GM19351 (cell line): Measurements from ENCODE around the gene GPR141.
"Not testable (repeated sequence)": the region's sequence is repeated elsewhere in the genome, so short reads cannot be mapped to it uniquely, and the experiment has no call there.

Experiments
- ATAC-seq: cut with Tn5 transposase; IDR thresholded peaks from one replicate; pipeline ENCODE4 v1.9.1; 2021; ENCODE audit warnings: mild to moderate bottlenecking, moderate library complexity; ENCODE audit not compliant: unreplicated experiment

Gene GPR141

DNA sequence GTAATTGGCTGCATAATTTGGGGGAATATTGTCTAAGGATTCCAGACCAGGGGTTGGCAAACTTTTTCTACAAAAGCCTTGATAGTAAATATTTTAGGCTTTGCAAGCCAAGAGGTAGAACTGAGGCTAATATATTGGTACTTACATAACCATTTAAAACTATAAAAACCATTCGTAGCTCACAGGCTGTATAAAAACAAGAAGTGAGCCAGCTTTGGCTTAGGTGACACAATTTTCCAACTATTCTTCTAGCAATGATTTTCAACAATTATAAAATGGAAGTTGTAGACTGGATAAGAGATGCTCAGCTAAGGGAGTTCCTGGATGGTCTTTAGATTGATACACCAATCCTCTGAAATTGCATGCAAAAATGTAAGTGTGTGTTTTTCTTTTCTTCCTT lies 1.4 kb downstream of the GPR141 start:
- no peak for ATAC-seq

DNA sequence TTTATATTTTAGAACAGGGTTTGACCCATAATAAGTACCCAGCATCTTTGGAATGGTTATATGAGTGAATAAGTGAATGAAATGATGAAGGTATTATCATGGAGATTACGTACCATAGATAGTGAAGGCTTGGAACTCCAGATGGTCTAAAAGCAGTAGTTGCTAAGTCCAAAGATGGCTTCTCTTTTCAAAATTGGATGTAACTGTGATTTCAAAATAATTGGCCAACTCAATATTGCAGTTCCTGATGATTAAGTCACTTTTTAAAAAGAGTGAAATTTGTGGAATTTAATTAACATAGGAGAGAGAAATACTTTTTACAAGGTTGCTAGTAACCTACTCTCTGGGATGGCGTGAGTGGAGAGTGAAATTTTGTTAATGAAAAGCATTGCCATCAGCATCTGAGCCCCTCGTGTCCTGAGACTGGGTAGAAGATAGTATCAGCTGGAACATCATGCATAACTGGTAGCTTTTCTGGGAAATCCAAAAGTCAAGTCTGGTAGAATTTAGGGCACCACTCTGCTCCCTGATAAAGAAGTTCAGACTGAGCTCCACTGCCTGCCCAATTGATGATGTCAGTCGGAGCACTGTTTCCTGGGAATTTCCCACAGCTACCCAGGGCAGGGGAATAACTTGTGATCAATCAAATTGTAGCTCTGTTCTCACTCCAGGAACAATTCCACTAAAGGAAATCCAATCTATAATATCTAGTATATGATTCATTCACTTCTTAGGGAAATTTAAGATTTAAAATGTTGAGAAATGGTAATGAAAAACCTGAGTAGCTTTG lies 3.2 kb downstream of the GPR141 start:
- ATAC-seq = no peak

DNA sequence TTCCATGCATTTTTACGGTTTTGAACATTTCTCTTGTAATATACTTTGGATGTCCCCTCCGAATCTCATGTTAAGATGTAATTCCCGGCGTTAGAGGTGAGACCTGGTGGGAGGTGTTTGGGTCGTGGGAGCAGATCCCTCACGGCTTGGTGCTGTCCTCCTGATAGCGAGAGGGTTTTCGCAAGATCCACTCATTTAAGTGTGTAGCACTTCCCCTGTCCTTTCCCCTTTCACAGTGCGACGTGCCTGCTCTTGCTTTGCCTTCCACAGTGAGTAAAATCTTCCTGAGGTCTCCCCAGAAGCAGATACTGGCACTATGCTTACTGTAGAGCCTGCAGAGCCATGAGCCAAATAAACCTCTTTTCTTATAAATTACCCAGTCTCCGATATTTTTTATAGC lies 6.6 kb downstream of the GPR141 start:
- no peak for ATAC-seq

DNA sequence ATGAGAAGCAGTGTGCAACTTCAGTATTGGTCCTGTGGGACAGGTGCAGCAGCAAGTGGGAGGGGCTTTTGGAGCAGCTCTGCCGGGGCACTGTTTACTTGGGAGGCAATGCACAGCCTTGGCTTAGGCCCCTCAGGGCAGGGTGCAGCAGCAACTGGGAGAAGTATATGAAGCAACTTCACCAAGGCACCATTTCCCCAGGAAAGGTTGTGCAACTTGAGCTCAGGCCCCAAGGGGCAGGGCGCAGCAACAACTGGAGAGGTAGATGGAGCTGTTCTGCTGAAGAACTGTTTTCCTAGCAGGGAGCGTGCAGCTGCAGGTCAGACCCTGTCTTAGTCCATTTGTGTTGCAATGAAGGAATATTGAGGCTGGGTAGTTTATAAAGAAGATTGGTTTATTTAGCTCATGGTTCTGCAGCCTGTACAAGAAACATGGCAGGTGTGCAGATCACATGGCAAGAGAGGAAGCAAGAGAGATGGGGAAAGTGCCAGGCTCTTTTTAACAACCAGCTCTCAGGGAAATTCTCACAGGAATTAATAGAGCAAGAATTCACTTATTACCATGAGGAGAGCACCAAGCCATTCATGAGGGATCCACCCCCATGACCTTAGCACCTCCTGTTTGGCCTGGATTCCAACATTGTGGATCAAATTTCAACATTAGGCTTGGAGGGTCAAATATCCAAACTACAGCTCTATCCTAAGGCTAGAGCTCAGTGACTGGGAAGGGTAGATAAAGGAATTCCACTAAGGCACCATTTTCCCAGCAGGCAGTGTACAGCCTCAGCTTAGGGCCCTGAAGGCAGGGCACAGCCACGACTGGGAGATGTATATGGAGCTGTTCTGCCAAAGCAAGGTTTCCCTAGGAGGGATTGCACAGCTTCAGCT lies 10.9 kb downstream of the GPR141 start:
- ATAC-seq = no peak

DNA sequence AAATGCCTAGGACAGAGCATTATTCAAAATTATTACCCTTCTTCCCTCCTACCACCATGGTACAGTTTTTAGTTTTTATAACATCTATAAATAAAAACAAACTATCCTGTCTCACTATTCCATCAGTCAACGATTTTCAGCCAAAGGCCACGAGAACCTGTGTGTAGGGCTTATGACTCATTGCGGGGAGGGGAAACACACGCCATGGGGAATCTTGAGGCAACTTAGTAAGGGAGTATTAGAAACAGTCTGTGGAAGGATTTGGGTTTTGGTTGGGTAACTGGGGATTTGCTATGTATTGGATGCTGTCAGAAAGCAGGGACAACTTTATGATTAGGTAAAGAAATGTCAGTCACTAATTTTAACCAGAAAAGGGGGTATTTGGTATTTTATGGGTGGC lies 14.7 kb downstream of the GPR141 start:
- ATAC-seq = no peak

DNA sequence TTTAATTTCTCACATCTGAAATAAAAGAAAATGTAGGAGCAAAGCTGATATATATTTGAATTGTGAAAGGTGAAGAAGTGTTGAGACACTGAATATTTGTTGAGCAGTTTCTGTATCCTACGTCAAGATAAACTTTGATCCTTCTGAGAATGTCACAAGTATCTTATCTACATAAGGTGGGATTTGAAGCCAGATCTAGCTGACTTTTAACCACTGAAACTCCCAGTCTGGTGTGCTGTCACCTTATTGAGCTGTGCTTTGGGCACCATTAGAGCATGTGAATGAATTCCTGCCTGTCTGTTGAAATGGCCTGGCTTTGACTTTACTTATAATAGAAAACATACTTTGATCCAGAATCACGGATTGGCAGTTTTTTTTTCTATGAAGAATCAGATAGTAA lies 15.2 kb downstream of the GPR141 start:
- ATAC-seq = no peak

DNA sequence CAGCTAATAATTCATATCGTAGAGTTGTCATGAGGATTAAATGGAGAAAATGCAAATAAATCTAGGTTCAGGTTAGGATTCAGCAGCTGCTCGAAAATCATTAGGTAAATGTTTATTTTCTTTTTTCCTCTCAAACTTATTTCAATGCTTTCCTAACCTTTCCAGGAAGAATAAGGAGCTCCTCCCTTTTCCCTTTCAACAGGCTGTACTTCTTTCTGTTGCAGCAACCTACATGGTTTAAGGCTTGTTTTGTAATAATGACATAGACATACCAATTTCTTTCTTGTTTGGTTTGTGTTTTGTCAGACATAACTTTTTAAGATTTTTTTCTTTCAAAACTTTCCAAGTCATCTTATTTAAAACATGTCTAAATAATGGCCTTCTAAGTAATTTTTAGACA lies 18.2 kb downstream of the GPR141 start:
- no peak for ATAC-seq

DNA sequence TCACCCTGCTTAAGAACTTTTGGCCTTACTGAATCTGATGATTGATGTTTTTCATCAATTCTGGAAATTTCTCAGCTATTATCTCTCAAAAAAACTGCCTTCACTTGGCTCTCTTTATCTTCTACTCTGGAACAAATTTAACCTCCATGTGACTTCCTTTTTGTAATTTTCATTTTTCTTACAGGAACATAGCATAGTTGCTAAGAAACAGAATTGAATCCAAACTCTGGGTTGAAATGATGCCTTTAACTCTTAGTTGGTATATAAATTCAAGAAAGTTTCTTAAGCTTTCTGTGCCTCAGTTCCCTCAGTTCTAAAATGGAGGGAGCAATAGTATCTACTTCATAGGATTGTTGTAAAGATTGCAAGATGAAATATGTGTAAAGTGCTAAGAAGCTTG lies 19.8 kb downstream of the GPR141 start:
- no peak for ATAC-seq

DNA sequence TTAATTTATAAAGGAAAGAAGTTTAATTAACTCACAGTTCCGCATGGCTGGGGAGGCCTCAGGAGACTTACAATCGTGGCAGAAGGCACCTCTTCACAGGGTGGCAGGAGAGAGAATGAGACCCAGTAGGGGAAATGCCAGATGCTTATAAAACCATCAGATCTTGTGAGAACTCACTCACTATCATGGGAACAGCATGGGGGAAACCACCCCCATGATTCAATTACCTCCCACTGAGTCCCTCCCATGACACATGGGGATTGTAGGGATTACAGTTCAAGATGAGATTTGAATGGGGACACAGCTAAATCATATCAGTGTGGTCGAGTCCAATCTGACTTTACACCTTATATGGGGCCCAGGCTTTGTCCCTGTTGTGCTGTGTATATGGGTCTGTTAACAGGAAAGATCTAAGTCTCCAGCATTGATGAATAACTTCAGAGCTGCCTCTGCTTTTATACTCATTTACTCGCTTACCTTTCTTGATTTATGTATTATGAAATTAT lies 20.8 kb downstream of the GPR141 start:
- not testable (repeated sequence) for ATAC-seq

DNA sequence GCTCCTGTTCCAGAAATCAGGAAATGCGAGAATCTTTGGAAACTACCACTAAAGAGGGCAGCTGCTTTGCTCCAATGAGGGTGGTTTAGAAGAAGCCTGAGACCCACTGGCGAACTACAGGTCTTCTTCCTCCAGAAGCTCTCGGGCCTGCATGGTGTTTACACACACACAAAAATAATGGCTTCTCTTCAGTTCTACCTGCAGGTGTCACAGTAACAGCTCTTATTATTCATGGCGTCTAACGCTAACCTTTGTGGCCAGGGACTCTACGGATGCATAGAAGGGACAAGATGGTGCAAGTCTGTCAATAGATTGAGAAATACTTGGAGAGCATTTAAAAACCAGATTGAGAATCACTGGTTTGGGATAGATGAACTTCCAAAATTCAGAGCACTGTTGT lies 22.4 kb downstream of the GPR141 start:
- no peak for ATAC-seq

DNA sequence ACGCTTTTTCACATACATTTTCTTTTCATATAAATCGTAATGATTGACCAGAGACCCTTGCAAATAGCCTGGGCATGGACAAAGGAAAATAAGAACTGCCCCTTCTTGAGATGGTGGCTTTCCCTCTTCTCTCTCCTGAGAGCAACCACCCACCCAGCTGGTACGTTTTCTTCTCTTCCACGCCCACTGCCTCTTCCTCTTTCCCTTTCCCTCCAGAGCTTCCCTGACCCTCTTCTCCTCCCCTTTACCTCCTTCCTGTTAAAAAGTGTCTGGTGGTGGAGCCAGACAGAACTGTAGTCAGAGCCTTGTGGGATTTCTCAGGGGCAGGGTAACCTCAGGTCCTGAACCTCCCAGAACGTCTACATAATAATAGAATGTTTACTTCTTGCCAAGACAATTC lies 23.2 kb downstream of the GPR141 start:
- ATAC-seq = no peak

DNA sequence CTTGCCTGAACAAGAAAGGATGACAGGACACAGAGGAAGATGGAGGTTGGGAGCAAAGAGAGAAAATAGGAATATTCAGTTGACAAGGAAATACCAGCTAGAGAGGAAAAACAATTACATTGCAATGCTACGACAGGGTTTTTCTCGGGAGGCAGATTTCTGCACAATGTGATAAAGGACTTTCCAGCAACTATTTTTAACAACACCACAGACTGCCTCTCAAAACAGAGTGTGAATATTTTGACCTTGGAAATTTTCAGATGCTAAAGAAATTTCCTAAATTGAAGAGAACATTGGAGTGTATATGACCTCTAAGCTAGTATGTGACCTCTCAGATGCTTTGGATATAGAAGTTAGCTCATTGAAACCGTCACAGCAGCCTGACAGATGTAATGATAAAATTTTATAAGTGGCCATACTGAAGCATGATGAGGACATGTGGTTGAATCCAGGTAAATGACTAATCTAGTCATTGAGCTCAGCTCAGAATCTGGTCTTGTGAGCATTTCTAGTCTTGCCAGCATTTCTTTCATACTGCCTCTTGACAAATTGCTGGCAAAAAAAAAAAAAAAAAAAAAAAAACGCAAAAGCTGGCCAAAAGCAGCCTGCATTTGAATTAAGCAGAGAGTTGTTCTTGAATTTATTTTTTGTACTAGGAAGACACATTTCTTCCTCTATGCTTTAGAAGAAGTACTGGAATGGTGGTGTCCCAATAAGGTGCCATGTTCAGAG lies 24.4 kb downstream of the GPR141 start:
- ATAC-seq = no peak

DNA sequence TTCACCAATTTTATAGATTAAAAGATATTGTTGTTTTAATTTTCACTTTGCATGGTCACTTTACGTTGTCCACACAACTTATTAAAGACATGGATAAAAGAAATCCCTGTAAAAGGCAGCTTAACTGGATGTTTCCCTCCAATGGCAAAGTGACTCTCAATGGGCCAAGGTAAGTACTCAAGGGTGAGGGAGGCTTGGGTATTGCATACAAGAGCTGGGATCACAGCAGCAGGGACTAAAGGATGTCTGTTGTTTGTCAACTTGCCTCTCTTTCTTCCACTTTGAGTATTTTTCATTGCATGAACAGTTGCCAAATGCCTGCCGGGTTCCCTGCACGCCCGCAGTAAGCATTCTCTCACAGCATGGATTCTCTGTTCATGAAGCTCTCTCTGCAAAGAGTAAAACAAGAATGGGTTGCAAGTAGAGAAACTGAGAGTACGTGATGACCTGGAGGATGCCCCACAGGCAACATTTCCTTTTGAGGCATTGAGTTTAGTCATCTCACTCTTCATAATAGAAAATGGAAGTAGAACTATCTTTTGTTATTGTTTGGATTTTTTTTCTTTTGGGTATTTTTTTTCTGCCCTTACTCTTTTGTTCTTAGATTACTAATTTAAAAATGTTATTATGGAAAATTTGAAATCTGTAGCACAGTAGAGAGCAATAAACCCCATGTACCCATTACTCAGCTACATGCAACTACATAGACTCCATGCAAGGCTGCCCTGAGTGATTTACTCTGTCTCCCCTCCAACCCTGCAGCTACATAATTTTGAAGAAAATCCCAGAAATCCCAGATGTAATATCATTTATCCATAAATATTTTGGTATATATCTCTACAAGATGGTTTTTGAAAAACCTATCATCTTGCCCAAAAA lies 26.3 kb downstream of the GPR141 start:
- ATAC-seq = peak; percentile 99

DNA sequence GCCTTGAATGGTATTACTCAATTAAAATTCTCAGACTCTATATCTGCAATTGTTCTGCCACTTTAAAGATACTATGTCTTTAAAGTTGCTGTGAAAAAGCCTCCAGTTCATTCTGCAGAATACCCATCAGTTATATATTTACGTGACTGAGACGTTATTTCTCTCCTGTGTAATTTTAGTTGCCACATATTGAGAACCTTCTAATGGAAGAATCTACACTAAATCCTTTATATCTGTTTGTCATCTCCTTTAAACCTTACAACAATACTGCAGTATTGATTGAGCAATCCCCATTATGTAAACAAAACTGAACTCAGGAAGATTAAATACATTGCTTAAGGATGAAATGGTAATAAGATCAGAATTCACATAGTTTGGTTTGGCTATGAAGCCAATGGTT lies 30.0 kb downstream of the GPR141 start:
- ATAC-seq = no peak

DNA sequence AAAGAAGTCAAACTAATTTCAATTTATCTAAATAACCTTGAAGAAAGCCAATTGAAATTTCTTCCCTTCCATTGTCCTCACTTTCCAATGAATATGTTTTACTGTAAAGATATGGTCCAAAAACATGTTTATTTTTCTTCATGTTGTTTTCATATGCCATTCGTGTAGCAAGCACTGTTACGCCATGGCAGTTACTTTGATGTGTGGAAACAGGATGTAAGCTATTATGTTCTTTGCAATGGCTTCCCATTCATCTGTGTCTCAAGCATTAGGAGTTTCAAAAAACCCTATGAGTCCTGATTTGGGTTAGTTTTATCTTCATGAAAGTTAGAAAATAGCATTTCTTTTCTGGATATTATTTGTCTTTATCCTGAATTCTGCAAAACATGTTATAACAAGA lies 31.0 kb downstream of the GPR141 start:
- ATAC-seq = no peak

DNA sequence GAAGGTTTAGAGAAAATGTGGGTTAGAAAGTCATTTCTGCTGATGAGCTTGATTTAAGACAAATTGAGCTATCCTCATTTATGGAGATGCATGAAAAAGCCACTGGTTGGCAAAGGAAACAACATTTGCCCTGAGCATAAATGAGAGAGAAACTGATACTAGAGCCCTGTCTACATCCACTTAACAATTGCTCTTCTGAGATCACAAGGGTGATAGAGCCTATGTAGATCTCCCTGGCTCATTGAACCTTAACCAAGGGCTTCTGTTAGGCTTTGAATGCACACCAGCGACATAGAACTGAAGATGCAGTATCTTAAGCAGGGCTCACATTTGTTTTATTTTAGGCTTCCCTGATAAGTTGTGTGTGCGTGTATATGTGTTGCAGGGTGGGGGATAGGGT lies 35.0 kb downstream of the GPR141 start:
- ATAC-seq = peak; percentile 63

DNA sequence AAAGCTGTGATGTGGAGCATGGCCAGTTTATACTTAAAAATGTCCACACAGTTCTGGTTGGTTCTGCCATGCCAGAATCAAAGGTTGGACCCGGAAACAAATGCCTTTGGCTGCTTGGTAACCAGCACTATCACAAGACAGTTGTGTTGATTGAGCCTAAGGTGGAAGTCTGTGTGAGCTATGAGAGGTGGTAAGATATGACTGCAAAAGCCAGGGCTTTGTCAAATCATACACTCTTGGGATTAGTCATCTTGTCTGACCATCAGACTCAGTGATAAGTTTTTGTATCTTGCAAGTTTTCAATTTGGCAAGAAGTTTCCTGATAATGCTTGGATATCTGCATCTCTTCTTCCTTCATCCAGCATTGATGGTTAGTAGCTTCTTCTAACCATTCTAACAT lies 35.5 kb downstream of the GPR141 start:
- ATAC-seq = peak; percentile 95

DNA sequence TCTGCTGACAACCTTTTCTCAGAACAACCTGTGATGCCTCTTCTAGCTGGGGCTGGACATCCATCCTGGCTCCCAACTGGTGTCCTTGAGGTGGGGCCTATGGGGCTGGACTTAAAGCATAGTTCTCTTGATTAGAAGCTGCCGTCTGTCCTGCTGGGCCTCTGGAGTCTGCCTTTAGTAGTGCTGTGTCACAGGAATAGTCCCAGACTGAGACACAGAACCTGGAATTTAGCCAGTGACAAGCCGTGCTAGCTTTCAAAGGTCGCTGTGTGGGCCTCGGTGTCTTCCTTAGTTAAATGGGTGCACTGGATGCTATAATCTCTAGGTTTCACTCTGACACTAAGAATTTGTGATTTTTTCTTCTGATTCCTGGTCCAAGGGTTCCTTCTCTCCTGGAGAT lies 41.2 kb downstream of the GPR141 start:
- no peak for ATAC-seq

DNA sequence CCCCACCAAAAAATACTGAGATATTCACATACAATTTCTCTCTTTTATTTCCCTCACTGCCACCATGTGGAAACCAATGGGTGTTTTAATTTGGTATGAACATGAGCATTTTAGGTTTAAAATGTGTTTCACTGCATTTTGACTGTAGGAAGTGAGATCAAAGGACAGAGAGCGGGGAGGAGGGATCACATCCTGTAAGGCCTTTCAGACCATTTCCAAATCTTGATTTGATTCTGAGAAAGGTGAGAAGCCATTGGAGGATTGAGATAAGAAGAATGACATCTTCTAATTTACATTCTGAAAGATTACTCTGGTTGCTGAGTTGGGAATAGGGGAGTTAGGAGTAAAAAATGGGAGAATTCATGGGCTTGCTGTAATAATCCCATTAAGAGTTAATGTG lies 42.5 kb downstream of the GPR141 start:
- ATAC-seq = no peak

DNA sequence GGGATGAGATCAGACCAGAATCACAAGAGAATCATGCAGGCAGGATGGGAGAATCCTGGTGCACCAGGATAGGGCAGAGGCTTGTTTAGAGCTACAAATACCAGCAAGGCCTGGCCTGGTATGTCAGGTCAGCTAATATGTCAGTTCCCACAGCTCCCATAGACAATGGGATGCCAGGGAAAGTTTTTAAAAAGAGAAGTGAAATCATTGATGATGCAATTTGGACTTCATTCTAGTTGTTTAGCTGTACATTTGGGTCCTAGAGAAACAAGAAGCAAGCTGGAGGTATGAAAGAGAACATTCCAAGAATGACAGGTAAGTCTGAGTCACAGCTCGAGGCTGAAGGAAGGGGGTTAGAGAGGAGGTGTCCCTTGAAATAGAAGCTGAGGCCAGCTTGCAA lies 45.2 kb downstream of the GPR141 start:
- ATAC-seq = peak; percentile 60
